GM19467 (cell line): Measurements from ENCODE around the gene KRT72.

Source experiments
- ATAC-seq: cut with Tn5 transposase; IDR thresholded peaks from one replicate; pipeline ENCODE4 v1.9.1; 2021; ENCODE audit warnings: mild to moderate bottlenecking, moderate library complexity; ENCODE audit not compliant: unreplicated experiment

KRT72 gene

DNA sequence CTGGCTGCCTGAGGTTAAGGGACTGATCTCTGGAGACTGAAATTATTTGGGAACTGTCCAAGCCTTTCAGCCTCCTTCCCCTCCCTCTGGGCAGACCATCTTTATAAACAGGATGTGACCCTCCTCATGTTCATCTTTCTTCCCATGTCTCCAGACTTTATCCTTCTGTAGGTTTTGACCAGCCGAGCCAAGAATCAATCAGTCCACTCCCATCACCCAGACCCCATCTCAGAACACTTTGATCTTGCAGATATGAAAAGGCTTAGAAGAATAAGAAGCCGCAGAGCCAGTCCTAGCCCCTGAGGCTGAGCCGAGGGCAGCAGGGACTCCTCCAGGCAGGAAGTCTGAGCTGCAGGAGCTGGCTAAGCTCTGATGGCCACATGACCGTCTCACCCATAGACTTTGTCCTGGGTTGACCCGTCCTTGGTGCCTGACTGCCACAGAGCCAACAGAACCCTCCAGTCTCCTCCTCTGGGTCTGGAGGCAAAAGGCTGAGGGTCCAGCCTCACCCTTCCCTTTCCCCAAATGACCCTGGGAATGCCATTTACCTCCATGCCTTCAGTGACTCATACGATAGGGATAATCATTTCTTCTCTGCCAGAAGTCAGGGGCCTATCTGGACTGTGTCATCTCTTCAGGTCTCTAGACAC, 49.9 kb downstream of the KRT72 start:
- ATAC-seq, result no peak

DNA sequence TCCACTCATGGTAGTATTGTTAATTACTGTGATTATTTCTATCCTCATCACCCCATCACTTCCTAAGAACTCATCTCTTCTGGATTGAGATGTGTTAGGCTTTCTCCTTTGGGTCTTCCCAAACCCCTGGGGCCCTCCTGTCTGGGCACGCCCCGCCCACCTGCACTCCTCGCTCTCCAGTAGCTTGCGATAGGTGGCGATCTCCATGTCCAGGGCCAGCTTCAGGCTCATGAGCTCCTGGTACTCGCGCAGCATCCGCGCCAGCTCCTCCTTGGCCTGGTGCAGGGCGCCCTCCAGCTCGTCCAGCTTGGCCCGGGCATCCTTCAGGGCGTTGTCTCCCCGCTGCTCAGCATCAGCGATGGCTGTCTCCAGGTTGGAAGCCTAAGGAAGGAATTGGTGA, 55.1 kb downstream of the KRT72 start:
- ATAC-seq, result no peak

DNA sequence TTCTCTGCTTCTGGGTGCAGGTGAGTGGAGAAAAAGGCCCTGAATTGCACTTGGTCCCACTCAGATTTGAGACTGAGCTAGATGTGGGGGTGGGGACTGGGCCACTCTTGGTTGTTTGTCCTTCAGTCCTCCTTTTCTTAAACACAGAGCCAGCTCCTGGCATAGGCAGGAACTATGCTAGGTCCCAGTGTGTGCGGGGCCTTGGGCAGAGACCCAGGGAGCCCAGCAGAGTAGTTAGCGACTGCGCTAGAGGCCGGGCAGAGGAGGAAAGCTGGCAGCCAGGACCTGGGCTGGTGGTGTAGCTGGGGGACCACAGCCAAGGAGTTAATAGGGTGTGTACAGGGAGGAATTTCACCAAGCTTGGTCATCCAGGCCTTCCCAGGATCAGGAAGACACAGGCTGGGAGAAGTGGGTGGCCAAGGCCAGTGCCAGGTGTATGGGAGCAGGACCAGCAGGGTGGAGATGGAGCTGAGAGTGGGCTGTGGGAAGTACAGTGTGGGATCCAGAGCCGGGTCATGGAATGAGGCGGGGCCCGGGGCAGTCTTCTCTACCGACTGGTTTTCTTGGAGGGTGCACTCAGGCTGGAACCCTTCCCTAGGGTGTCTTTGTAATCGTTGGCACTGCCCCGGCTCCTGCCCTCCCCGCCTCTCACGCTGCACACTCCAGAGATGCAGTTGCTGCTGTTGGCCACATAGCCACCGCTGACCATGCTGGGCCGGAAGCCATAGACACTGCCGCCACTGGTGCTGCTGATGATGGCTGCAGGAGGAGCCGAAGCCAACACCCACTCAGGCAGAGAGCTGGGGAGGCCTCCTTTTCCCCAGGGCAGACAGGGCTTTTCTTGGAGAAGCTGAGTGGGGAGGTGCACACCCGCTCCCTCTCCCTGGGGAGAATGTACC, 57.0 kb downstream of the KRT72 start:
- ATAC-seq, result no peak

DNA sequence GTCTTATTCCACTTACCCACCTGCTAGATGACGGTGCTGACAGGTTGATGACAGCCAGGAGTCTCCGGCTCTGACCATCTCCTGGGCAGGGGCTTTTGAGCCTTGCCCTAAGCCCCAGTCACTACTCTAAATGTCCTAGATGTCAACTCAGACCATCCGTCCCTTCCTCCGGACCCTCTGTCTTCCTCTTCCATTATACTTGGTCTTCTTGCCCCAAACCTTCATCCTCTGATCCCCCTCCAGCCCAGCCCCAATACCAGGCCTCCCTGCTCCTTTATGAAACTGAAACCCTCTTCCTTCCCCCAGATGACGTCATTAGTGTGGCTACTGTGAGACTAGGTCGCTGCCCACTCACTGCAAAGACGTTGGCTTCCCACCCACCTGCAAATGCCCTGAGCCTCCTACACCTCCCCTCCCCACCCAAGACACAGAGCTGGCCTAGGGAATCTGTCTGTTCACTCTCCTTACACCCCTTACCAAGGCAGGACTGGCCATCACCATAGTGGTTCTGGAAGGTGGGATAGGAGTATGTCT, 58.4 kb downstream of the KRT72 start:
- no peak for ATAC-seq

DNA sequence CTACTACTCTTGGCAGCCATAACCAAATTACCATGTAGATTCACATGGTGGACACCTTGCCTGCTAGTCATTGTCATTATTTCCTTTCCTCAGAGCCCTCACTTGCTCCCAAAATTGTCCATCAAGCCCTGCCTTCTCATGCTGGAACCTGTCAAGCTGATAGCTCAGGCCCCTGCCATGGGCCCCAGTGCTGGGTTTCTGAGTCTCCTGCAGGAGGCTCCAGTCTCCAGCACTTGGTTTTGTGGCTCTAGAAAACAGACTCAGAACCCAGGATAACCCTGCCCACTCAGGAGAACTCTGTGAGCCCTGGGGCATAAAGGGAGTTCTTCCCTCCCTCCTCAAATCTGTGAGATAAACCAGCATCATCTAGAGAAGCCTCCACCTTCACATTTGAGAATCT, 59.1 kb downstream of the KRT72 start:
- no peak for ATAC-seq

DNA sequence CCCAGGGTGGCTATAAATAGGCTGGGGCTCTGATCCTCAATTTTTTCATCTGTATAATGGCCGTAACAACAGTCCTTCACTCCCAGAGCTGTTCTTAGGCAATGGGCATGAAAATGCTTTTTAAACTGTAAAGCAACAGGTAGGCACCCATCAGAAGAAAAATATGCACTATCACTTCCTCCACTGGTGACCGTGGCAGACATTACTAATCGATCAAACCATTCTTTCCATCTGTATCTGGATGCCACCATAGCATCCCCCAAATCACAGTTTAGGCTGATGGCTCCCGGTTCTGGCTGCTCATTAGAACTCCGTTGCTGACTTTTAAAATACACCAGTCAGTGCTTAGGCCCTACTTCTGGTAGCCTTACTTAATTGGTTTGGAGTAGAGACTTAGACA, 59.6 kb downstream of the KRT72 start:
- no peak for ATAC-seq

DNA sequence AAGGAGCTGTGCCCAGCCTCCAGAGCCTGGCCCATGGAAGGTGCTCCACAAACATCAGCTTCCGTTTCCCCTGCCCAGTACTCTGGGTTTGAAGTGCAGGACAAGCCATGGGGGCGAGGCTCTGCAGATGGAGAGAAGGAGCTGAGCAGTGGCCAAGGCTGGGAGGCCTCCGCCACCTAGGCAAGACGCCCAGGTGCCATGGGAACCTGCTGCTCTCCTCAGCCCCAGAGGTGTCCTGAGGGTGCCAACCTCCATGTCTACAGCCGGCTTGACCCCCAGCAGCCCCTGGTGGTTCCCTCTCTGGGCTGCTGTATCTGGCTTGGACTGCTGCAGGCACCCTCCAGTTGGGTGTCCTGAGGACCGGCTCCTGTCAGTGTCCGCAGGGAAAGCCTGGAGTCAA, 60.7 kb downstream of the KRT72 start:
- no peak for ATAC-seq

DNA sequence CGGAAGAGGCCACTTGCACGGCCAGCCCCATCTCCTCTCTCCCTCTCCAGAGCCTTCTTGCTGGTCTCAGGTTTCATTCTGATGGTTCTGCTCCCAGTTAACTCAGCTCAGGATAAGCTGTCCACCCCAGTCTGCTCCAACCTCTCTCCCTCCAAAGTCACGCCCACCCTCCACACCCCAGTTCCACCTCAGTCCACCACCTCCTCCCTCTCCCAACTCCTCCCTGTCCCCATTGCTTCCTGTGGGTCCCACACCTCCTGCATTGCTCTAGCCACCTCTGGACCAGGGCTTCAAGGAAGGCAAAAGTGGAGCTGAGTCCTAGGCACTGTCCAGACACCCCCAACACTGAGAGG, 61.5 kb downstream of the KRT72 start:
- ATAC-seq, result no peak

DNA sequence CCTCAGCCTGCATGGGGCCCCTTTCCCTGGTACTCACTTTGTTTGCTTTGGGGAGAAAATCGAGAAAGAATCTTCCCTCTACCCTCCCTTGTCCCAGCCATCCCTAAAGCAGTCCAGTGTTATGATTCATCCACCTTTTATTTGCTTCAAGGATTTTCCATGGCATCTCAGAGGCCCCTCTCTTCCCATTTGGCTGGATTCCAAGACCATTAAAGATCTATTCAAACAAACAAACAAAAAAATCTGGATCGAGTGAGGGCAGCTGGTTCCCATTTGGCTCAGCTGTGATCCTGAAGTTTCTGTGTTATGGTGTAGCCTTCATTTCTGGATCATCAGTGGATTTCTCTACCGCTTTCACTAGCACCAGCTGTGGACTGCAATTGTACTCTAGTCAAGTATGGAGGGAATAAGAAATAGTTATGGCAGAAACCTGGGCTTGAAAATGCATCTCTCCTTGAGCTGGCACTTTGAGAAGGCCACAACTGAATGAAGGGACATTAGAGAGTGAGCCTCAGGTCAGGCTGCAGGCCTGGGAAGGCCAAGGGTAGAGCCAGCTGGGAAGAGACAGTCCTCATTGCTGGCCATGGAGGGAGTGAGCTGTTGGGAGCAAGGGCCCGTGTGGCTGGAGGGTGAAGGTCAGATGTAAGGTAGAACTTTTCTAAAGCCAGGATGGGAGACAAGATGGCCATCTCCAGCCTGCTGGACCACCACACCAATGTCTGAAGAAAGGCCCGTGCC, 62.0 kb downstream of the KRT72 start:
- ATAC-seq, result no peak

DNA sequence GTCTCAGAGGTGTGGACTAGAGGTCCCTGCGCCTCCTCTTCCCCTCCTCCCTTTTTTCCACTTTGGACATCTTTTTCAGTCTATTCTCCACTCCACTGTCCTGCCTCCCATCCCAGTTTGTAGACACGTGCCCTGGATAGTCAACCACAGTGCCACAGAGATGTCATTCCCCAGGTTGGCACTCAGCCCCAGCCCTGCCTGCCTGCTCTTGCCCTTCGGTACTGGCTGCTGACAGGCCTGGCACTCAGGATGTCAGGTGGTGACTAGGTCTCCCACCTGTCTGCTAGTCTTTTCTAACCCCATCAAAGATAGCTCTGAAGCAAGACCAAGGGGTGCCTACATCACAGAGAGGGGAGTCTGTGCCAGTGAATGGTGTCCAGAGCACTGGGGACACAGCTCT, 64.2 kb downstream of the KRT72 start:
- no peak for ATAC-seq
